Loucy (cell line): Measurements from ENCODE around the gene TFDP1.

Source experiments
- H2AFZ ChIP-seq: fragments of 200-600 bp; sonication (generic); 2 replicates; pipeline ENCODE4 v1.6.0; 2016; ENCODE audit warnings: antibody characterized with exemption, mild to moderate bottlenecking, low read length, moderate library complexity
- H3F3A ChIP-seq: fragments of 200-600 bp; 2 replicates; pipeline ENCODE4 v1.6.0; 2016; ENCODE audit warnings: antibody characterized with exemption, low read depth, mild to moderate bottlenecking
- H3K27me3 ChIP-seq: fragments of 200-600 bp; sonication (generic); 2 replicates; pipeline ENCODE4 v1.6.1; 2014; ENCODE audit warnings: low read length, mild to moderate bottlenecking; ENCODE audit not compliant: insufficient read depth, poor library complexity, severe bottlenecking
- H3K36me3 ChIP-seq: fragments of 200-600 bp; sonication (generic); 2 replicates; pipeline ENCODE4 v1.6.1; 2016; ENCODE audit warnings: low read length; ENCODE audit not compliant: insufficient read depth
- H3K4me1 ChIP-seq: fragments of 200-600 bp; sonication (generic); 2 replicates; pipeline ENCODE4 v1.5.1; 2014; ENCODE audit warnings: low read length, mild to moderate bottlenecking; ENCODE audit not compliant: insufficient read depth, poor library complexity, severe bottlenecking
- H3K4me2 ChIP-seq: fragments of 200-600 bp; sonication (generic); 2 replicates; pipeline ENCODE4 v1.6.0; 2014; ENCODE audit warnings: antibody characterized with exemption, low read length, low read depth, mild to moderate bottlenecking; ENCODE audit not compliant: poor library complexity, severe bottlenecking
- H3K4me3 ChIP-seq: fragments of 200-600 bp; sonication (generic); 2 replicates; pipeline ENCODE4 v1.5.1; 2014; ENCODE audit warnings: low read length, mild to moderate bottlenecking, mixed read lengths; ENCODE audit not compliant: poor library complexity, severe bottlenecking
- H3K79me2 ChIP-seq: fragments of 200-600 bp; sonication (generic); 2 replicates; pipeline ENCODE4 v1.6.1; 2014; ENCODE audit warnings: low read length; ENCODE audit not compliant: insufficient read depth
- H3K9ac ChIP-seq: fragments of 200-600 bp; sonication (generic); 2 replicates; pipeline ENCODE4 v1.6.0; 2014; ENCODE audit warnings: mild to moderate bottlenecking, low read depth, low read length, moderate library complexity; ENCODE audit not compliant: poor library complexity, severe bottlenecking
- H3K9me2 ChIP-seq: fragments of 200-600 bp; sonication (generic); replicated peaks from 2 replicates; pipeline ENCODE4 v1.6.1; 2016; ENCODE audit warnings: low read depth, low read length, mixed read lengths
- H3K9me3 ChIP-seq: fragments of 200-600 bp; sonication (generic); 2 replicates; pipeline ENCODE4 v1.6.1; 2014; ENCODE audit warnings: mild to moderate bottlenecking, antibody characterized with exemption, low read length, low read depth; ENCODE audit not compliant: insufficient read depth
- H4K20me1 ChIP-seq: fragments of 200-600 bp; sonication (generic); 2 replicates; pipeline ENCODE4 v1.6.0; 2014; ENCODE audit warnings: antibody characterized with exemption, low read length, mild to moderate bottlenecking; ENCODE audit not compliant: insufficient read depth, poor library complexity, severe bottlenecking
- EZH2phosphoT487 ChIP-seq: fragments of 200-600 bp; IDR thresholded peaks from 2 replicates; pipeline ENCODE4 v1.6.1; 2018; ENCODE audit warnings: antibody characterized with exemption, mild to moderate bottlenecking, moderate library complexity, borderline replicate concordance
- TF ChIP-seq, protein P1 (sequence below): fragments of 200-600 bp; sonication (generic); conservative IDR thresholded peaks from 2 replicates; pipeline ENCODE4 v1.5.1; 2014; ENCODE audit warnings: mild to moderate bottlenecking, antibody characterized with exemption, low read length

Gene TFDP1

DNA sequence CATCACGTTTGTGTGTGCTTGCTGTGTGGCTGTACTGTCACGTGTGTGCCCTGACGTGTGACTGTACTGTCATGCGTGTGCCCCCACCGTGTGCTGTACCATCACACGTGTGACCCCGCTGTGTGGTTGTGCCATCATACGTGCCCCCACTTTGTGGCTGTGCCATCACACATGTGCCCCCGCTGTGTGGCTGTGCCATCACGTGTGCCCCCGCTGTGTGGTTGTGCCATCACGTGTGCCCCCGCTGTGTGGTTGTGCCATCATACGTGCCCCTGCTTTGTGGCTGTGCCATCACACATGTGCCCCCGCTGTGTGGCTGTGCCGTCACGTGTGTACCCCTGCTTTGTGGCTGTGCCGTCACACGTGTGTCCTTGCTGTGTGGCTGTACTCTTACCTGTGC lies 25.7 kb downstream of the TFDP1 start:
- H2AFZ ChIP-seq, result no peak overlapping the region
- H3K79me2 ChIP-seq, result no peaks in the 10 kb centered on the region
- H3K9me3 ChIP-seq, result no peaks in the 10 kb centered on the region
- H3K4me3 ChIP-seq, result no peak overlapping the region
- H3K9me2 ChIP-seq, result no peaks in the 10 kb centered on the region
- no peaks in the 10 kb centered on the region for H3K36me3 ChIP-seq
- H4K20me1 ChIP-seq, result no peaks in the 10 kb centered on the region
- no peaks in the 10 kb centered on the region for H3F3A ChIP-seq
- H3K4me2 ChIP-seq, result no peak overlapping the region
- no peaks in the 10 kb centered on the region for H3K4me1 ChIP-seq
- TF ChIP-seq, protein P1, sequence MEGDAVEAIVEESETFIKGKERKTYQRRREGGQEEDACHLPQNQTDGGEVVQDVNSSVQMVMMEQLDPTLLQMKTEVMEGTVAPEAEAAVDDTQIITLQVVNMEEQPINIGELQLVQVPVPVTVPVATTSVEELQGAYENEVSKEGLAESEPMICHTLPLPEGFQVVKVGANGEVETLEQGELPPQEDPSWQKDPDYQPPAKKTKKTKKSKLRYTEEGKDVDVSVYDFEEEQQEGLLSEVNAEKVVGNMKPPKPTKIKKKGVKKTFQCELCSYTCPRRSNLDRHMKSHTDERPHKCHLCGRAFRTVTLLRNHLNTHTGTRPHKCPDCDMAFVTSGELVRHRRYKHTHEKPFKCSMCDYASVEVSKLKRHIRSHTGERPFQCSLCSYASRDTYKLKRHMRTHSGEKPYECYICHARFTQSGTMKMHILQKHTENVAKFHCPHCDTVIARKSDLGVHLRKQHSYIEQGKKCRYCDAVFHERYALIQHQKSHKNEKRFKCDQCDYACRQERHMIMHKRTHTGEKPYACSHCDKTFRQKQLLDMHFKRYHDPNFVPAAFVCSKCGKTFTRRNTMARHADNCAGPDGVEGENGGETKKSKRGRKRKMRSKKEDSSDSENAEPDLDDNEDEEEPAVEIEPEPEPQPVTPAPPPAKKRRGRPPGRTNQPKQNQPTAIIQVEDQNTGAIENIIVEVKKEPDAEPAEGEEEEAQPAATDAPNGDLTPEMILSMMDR, result no peak
- TF ChIP-seq EZH2phosphoT487, result no peak
- H3K27me3 ChIP-seq, result no peaks in the 10 kb centered on the region
- no peak overlapping the region for H3K9ac ChIP-seq

DNA sequence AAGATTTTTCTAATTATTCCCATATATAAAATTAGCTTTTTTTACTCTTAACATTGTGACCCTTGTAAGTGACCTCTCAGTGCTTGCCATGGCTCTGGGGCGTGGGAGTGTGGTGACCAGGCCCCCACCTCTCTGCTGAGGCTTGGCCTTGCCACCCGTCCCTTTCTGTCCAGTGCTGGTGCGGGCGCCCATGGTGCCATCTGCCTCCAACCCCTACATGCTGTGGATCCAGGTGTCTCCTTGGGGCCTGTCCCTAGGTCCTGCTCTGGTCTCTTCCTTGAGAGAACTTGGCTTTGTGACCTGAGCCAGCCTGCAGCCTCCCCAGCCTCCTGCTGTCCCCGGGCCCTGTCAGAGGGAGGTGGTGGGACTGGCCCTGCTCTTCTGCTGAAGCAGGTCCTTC lies 27.4 kb downstream of the TFDP1 start:
- Histone ChIP-seq H3K36me3 (no peaks in the 10 kb centered on the region), H3K27me3 (no peaks in the 10 kb centered on the region), H3F3A (no peaks in the 10 kb centered on the region), H2AFZ (no peak overlapping the region), H3K4me1 (no peaks in the 10 kb centered on the region), H3K9ac (no peak overlapping the region), H3K9me2 (no peaks in the 10 kb centered on the region), H4K20me1 (no peaks in the 10 kb centered on the region), H3K4me3 (no peak overlapping the region), H3K4me2 (no peak overlapping the region), H3K9me3 (no peaks in the 10 kb centered on the region), H3K79me2 (no peaks in the 10 kb centered on the region)
- TF ChIP-seq EZH2phosphoT487, result no peak
- TF ChIP-seq, protein P1, result no peak

DNA sequence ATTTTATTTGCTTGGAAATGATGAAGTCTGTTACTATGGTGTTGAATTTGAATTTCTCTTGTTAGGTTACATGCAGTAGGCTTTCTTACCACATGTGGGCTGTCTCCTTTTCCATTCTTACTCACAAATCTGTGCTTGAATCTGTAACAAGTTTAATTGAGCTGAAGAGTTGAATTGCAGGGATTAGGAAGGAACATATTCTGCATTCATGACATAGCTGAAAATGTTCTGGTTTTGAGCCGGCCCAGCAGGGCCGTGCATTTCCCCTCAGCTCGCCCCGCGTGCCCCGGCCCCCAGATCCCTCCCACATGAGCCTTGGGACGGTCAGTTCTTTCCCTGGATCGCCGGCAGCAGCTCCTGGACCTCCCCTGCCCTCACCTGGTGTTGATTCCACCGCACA lies 28.1 kb downstream of the TFDP1 start:
- H3K9me3 ChIP-seq, result no peaks in the 10 kb centered on the region
- H3K9ac ChIP-seq, result no peak overlapping the region
- H3K36me3 ChIP-seq, result no peaks in the 10 kb centered on the region
- no peaks in the 10 kb centered on the region for H3K79me2 ChIP-seq
- no peak for TF ChIP-seq EZH2phosphoT487
- TF ChIP-seq, protein P1, result no peak
- H3K27me3 ChIP-seq, result no peaks in the 10 kb centered on the region
- H4K20me1 ChIP-seq, result no peaks in the 10 kb centered on the region
- no peak overlapping the region for H3K4me2 ChIP-seq
- H2AFZ ChIP-seq, result no peak overlapping the region
- H3K4me1 ChIP-seq, result no peaks in the 10 kb centered on the region
- no peaks in the 10 kb centered on the region for H3K9me2 ChIP-seq
- no peak overlapping the region for H3K4me3 ChIP-seq
- H3F3A ChIP-seq, result no peaks in the 10 kb centered on the region
